ENCODE results near the gene TESPA1. TPM values are rescaled to one million over a fixed set of nuclear protein-coding genes. Genes with fewer than 3 reads are reported as not detected.

TESPA1 gene
- total and polyA plus RNA-seq, 2 of the 8 experiments (the other 6 are each of a cell fraction or from before 2014, with no cell fraction given), result not detected

DNA sequence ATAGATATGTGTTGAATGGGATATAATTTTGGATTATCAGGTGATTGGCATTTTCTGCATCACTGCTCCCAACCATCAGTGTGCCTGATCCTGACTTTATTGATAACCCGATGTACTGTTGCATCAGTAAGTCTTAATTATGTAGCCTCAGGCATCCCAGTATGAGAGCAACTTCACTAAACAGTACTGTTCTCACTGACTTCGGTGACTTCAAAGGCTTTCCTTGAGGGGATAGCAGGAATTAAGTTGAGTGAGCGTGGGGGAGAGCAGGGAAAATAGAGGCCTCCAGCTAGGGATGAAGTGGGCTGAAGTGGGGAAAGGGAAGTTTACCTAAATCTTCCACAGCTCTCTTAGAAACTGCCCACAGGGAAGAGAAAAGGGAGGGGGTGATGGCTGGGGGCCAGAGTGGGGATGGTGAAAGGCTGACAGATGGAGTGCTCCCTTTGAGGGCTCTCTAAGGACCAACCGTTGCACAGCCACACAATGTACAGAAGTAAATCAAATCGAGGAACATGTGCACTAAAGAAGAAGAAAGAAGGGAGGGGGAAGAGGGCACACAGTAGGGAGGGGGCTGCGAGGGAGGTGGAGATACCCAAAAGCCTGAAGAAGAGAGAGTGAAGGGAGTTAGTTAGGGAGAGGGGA is 24.5 kb upstream of the TESPA1 start (continued):
- TF ChIP-seq SP4 (IDR thresholded peaks at IDR 0.05; ENCODE audit: low read length), result no peak
- TF ChIP-seq, protein P1, sequence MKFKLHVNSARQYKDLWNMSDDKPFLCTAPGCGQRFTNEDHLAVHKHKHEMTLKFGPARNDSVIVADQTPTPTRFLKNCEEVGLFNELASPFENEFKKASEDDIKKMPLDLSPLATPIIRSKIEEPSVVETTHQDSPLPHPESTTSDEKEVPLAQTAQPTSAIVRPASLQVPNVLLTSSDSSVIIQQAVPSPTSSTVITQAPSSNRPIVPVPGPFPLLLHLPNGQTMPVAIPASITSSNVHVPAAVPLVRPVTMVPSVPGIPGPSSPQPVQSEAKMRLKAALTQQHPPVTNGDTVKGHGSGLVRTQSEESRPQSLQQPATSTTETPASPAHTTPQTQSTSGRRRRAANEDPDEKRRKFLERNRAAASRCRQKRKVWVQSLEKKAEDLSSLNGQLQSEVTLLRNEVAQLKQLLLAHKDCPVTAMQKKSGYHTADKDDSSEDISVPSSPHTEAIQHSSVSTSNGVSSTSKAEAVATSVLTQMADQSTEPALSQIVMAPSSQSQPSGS (IDR thresholded peaks at IDR 0.05; ENCODE audit: low read length), result no peak
- TF ChIP-seq, protein P2, sequence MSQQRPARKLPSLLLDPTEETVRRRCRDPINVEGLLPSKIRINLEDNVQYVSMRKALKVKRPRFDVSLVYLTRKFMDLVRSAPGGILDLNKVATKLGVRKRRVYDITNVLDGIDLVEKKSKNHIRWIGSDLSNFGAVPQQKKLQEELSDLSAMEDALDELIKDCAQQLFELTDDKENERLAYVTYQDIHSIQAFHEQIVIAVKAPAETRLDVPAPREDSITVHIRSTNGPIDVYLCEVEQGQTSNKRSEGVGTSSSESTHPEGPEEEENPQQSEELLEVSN (IDR thresholded peaks at IDR 0.05), result no peak
- TF ChIP-seq GTF2F1 (IDR thresholded peaks at IDR 0.05; ENCODE audit: borderline replicate concordance, low read depth, low read length), result no peak
- TF ChIP-seq, protein P3, sequence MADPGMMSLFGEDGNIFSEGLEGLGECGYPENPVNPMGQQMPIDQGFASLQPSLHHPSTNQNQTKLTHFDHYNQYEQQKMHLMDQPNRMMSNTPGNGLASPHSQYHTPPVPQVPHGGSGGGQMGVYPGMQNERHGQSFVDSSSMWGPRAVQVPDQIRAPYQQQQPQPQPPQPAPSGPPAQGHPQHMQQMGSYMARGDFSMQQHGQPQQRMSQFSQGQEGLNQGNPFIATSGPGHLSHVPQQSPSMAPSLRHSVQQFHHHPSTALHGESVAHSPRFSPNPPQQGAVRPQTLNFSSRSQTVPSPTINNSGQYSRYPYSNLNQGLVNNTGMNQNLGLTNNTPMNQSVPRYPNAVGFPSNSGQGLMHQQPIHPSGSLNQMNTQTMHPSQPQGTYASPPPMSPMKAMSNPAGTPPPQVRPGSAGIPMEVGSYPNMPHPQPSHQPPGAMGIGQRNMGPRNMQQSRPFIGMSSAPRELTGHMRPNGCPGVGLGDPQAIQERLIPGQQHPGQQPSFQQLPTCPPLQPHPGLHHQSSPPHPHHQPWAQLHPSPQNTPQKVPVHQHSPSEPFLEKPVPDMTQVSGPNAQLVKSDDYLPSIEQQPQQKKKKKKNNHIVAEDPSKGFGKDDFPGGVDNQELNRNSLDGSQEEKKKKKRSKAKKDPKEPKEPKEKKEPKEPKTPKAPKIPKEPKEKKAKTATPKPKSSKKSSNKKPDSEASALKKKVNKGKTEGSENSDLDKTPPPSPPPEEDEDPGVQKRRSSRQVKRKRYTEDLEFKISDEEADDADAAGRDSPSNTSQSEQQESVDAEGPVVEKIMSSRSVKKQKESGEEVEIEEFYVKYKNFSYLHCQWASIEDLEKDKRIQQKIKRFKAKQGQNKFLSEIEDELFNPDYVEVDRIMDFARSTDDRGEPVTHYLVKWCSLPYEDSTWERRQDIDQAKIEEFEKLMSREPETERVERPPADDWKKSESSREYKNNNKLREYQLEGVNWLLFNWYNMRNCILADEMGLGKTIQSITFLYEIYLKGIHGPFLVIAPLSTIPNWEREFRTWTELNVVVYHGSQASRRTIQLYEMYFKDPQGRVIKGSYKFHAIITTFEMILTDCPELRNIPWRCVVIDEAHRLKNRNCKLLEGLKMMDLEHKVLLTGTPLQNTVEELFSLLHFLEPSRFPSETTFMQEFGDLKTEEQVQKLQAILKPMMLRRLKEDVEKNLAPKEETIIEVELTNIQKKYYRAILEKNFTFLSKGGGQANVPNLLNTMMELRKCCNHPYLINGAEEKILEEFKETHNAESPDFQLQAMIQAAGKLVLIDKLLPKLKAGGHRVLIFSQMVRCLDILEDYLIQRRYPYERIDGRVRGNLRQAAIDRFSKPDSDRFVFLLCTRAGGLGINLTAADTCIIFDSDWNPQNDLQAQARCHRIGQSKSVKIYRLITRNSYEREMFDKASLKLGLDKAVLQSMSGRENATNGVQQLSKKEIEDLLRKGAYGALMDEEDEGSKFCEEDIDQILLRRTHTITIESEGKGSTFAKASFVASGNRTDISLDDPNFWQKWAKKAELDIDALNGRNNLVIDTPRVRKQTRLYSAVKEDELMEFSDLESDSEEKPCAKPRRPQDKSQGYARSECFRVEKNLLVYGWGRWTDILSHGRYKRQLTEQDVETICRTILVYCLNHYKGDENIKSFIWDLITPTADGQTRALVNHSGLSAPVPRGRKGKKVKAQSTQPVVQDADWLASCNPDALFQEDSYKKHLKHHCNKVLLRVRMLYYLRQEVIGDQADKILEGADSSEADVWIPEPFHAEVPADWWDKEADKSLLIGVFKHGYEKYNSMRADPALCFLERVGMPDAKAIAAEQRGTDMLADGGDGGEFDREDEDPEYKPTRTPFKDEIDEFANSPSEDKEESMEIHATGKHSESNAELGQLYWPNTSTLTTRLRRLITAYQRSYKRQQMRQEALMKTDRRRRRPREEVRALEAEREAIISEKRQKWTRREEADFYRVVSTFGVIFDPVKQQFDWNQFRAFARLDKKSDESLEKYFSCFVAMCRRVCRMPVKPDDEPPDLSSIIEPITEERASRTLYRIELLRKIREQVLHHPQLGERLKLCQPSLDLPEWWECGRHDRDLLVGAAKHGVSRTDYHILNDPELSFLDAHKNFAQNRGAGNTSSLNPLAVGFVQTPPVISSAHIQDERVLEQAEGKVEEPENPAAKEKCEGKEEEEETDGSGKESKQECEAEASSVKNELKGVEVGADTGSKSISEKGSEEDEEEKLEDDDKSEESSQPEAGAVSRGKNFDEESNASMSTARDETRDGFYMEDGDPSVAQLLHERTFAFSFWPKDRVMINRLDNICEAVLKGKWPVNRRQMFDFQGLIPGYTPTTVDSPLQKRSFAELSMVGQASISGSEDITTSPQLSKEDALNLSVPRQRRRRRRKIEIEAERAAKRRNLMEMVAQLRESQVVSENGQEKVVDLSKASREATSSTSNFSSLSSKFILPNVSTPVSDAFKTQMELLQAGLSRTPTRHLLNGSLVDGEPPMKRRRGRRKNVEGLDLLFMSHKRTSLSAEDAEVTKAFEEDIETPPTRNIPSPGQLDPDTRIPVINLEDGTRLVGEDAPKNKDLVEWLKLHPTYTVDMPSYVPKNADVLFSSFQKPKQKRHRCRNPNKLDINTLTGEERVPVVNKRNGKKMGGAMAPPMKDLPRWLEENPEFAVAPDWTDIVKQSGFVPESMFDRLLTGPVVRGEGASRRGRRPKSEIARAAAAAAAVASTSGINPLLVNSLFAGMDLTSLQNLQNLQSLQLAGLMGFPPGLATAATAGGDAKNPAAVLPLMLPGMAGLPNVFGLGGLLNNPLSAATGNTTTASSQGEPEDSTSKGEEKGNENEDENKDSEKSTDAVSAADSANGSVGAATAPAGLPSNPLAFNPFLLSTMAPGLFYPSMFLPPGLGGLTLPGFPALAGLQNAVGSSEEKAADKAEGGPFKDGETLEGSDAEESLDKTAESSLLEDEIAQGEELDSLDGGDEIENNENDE (IDR thresholded peaks at IDR 0.05; ENCODE audit: insufficient replicate concordance, low read length), result no peak
